Suprapubic skin (tissue), 3 donors: ENCODE measurements around the gene ANKRD13D.

Experiments used
- CTCF ChIP-seq, 2 donors: fragments of 200-600 bp in 1 of 2; fragments of 450-650 bp in 1 of 2; sonication (generic) in 1 of 2; IDR thresholded peaks; one replicate each; pipeline ENCODE4 v1.5.1; 2016 to 2019; ENCODE audit warnings: antibody characterized with exemption in 2 of 2, mild to moderate bottlenecking in 1 of 2, moderate library complexity in 1 of 2
- EP300 ChIP-seq: sonication (generic); formaldehyde crosslinking; IDR thresholded peaks from one replicate; pipeline ENCODE4 v1.6.1; 2017; ENCODE audit warnings: antibody characterized with exemption
- POLR2A ChIP-seq, 2 donors: fragments of 450-650 bp; IDR thresholded peaks; one replicate each; pipeline ENCODE4 v1.6.1; 2017; ENCODE audit warnings: antibody characterized with exemption in 2 of 2, mild to moderate bottlenecking in 2 of 2, moderate library complexity in 2 of 2

GRCh38 chr11:67253872-67254624 is 35.1 kb upstream of the ANKRD13D start:
- TF ChIP-seq CTCF (IDR thresholded peaks at IDR 0.05), result no peak
- no peak for TF ChIP-seq POLR2A (IDR thresholded peaks at IDR 0.05)
- no peak for TF ChIP-seq EP300
